Natural killer cell (primary cell): Measurements from ENCODE around the gene SERPINE2. TPM values are rescaled to one million over a fixed set of nuclear protein-coding genes. Genes with fewer than 3 reads are reported as not detected.

Experiments used
- ATAC-seq, 3 donors: fragments of 150-1000 bp in 2 of 3; fragments of 200-7000 bp in 1 of 3; cut with Tn5 transposase; 1 replicate in 1 of 3; 2 replicates in 2 of 3; pipeline ENCODE4 v1.10.0; 2021; ENCODE audit warnings: mild to moderate bottlenecking in 2 of 3, moderate library complexity in 2 of 3
- DNase-seq, 2 donors: peaks; one replicate each; pipeline versions ENCODE4 v3.0.0 to v3.0.0-alpha.2; 2013 to 2021; ENCODE audit warnings: mixed read lengths in 1 of 2
- H3K27ac ChIP-seq: one replicate; pipeline ENCODE4 v1.5.1; 2013; ENCODE audit warnings: mild to moderate bottlenecking, low read length
- H3K27me3 ChIP-seq: one replicate; pipeline ENCODE4 v1.6.1; 2013; ENCODE audit warnings: low read length; ENCODE audit not compliant: control insufficient read depth, insufficient read depth
- H3K36me3 ChIP-seq: one replicate; pipeline ENCODE4 v1.6.1; 2013; ENCODE audit warnings: low read length; ENCODE audit not compliant: control insufficient read depth, insufficient read depth
- H3K4me1 ChIP-seq: one replicate; pipeline ENCODE4 v1.6.1; 2013; ENCODE audit warnings: low read length; ENCODE audit not compliant: control insufficient read depth, insufficient read depth
- H3K4me3 ChIP-seq: one replicate; pipeline ENCODE4 v1.5.1; 2013; ENCODE audit warnings: low read length
- H3K9me3 ChIP-seq: one replicate; pipeline ENCODE4 v1.6.1; 2013; ENCODE audit warnings: low read length; ENCODE audit not compliant: control insufficient read depth, insufficient read depth
- H3K27ac Mint-ChIP-seq, 2 donors: one replicate each; pipeline ENCODE4 v1.8.0; 2022; ENCODE audit warnings: mild to moderate bottlenecking in 2 of 2, mixed read lengths in 2 of 2, moderate library complexity in 1 of 2
- H3K27me3 Mint-ChIP-seq, 2 donors: one replicate each; pipeline ENCODE4 v1.8.0; 2022; ENCODE audit warnings: low read depth in 2 of 2, mixed read lengths in 2 of 2
- H3K36me3 Mint-ChIP-seq: one replicate; pipeline ENCODE4 v1.8.0; 2022; ENCODE audit warnings: mixed read lengths
- H3K4me1 Mint-ChIP-seq, 2 donors: one replicate each; pipeline ENCODE4 v1.8.0; 2022; ENCODE audit warnings: mixed read lengths in 2 of 2
- H3K4me3 Mint-ChIP-seq: one replicate; pipeline ENCODE4 v1.8.0; 2022; ENCODE audit warnings: mild to moderate bottlenecking, moderate library complexity, mixed read lengths
- H3K9me3 Mint-ChIP-seq, 2 donors: one replicate each; pipeline ENCODE4 v1.8.0; 2022; ENCODE audit warnings: mixed read lengths in 2 of 2
- WGBS: methylation state at CpG from one replicate; pipeline ENCODE4 v1.1.7; 2013; ENCODE audit warnings: missing lambda C conversion rate; ENCODE audit not compliant: insufficient coverage; 5-methylcytosine and 5-hydroxymethylcytosine counted together
- intact Hi-C: fragments of 100-400 bp; cut with micrococcal nuclease; formaldehyde crosslinking; loops from one replicate; pipeline ENCODE4 v1.14.2; 2022
- total RNA-seq, 4 donors: library from RNA; stranded (reverse); fragments of 120-200 nt in 1 of 4; gene quantifications; one replicate each; pipeline versions ENCODE4 v1.2.3 to v1.2.4, GENCODE V29; 2013 to 2022
- TF ChIP-seq, protein P1 (sequence below): fragments of 200-600 bp; IDR thresholded peaks from one replicate; pipeline ENCODE4 v1.8.0; 2022; ENCODE audit warnings: antibody characterized with exemption

Gene SERPINE2
- total RNA-seq, 3 donors from 2014 or later (not counting 1 experiment from before 2014, with no cell fraction given), result 3.5 to 14.6 (median 8.4) TPM

DNA sequence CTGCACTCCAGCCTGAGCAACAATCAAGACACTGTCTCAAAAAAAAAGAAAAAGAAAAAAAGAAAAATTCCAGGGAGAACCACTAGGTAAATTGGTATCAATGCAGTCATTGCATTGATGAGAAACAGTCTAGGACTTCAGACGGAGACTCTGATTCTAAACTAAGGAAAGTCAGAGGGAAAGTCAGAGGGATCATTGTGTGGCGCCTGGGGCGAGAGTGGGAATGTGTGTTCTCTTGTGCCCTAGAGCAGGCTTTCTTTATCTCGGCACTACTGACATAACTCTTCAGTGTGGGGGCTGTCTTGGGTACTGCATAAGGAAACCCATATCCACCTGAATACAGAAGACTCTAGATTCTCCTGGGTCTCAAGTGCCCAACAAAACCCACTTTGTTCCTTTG is 24.8 kb downstream of the SERPINE2 start:
- no peaks in the 10 kb centered on the region for H3K27me3 Mint-ChIP-seq
- H3K9me3 Mint-ChIP-seq, result no peaks in the 10 kb centered on the region
- no peaks in the 10 kb centered on the region for H3K27me3 ChIP-seq
- intact Hi-C loops, result no loop called here
- H3K36me3 Mint-ChIP-seq, result no peaks in the 10 kb centered on the region
- H3K9me3 ChIP-seq, result no peaks in the 10 kb centered on the region
- H3K27ac ChIP-seq, result no peak overlapping the region
- TF ChIP-seq, protein P1, sequence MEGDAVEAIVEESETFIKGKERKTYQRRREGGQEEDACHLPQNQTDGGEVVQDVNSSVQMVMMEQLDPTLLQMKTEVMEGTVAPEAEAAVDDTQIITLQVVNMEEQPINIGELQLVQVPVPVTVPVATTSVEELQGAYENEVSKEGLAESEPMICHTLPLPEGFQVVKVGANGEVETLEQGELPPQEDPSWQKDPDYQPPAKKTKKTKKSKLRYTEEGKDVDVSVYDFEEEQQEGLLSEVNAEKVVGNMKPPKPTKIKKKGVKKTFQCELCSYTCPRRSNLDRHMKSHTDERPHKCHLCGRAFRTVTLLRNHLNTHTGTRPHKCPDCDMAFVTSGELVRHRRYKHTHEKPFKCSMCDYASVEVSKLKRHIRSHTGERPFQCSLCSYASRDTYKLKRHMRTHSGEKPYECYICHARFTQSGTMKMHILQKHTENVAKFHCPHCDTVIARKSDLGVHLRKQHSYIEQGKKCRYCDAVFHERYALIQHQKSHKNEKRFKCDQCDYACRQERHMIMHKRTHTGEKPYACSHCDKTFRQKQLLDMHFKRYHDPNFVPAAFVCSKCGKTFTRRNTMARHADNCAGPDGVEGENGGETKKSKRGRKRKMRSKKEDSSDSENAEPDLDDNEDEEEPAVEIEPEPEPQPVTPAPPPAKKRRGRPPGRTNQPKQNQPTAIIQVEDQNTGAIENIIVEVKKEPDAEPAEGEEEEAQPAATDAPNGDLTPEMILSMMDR, result no peak
- no peak overlapping the region for H3K27ac Mint-ChIP-seq
- H3K36me3 ChIP-seq, result no peaks in the 10 kb centered on the region
- no peak for DNase-seq
- H3K4me1 ChIP-seq, result no peaks in the 10 kb centered on the region
- 94% methylated on average over 4 of the region's 4 CpGs for WGBS
- H3K4me3 ChIP-seq, result no peak overlapping the region
- H3K4me1 Mint-ChIP-seq, result peaks cover 11% of the 10 kb centered on the region in 2 donors
- peak overlapping the region; percentile 9 for H3K4me3 Mint-ChIP-seq
- no peak for ATAC-seq

DNA sequence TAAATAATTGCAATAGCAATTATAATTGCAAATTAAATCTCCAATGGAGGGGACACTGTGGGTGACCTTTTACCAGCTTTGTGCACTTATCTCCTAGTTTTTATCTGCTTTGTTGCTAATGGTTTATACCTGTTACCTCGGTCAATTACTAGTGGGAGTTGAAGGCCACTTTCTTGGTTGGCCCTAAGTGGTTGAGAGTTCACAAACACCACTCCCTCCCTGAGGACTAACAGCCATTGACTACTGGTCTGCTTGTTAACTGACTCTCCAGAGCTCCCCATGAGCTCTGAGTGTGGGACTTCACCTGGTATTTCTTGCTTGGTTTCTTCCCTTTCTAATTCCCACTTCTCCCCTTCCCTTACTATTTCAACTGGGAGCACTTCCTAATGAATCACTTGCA is 27.2 kb downstream of the SERPINE2 start:
- Histone ChIP-seq H3K9me3 (no peaks in the 10 kb centered on the region), H3K4me3 (no peak overlapping the region), H3K27me3 (no peaks in the 10 kb centered on the region), H3K36me3 (no peaks in the 10 kb centered on the region), H3K27ac (no peak overlapping the region), H3K4me1 (no peaks in the 10 kb centered on the region)
- intact Hi-C loops, result no loop called here
- DNase-seq (no peak), ATAC-seq (no peak)
- WGBS, result no CpG with 5 or more reads among the region's 1 CpG
- Mint-ChIP-seq H3K27me3 (no peaks in the 10 kb centered on the region), H3K4me3 (no peak overlapping the region), H3K36me3 (no peaks in the 10 kb centered on the region), H3K9me3 (no peaks in the 10 kb centered on the region), H3K27ac (no peak overlapping the region), H3K4me1 (peaks cover 11% of the 10 kb centered on the region in 2 donors)
- TF ChIP-seq, protein P1, result no peak

- H3K4me3 Mint-ChIP-seq, result no peak overlapping the region
- 86% methylated on average over 4 of the region's 5 CpGs for WGBS
- no peaks in the 10 kb centered on the region for H3K27me3 Mint-ChIP-seq
- intact Hi-C loops, result no loop called here
- Histone ChIP-seq H3K27me3 (no peaks in the 10 kb centered on the region), H3K27ac (no peak overlapping the region), H3K4me1 (no peaks in the 10 kb centered on the region), H3K4me3 (no peak overlapping the region), H3K9me3 (no peaks in the 10 kb centered on the region), H3K36me3 (no peaks in the 10 kb centered on the region)
- DNase-seq (no peak), ATAC-seq (no peak)
- no peaks in the 10 kb centered on the region for H3K9me3 Mint-ChIP-seq
- H3K4me1 Mint-ChIP-seq, result peaks cover 4 to 11% of the 10 kb centered on the region in 2 donors
- TF ChIP-seq, protein P1, result no peak
- H3K27ac Mint-ChIP-seq, result no peak overlapping the region
- H3K36me3 Mint-ChIP-seq, result no peaks in the 10 kb centered on the region
Observed at GRCh38 chr2:224009605-224010315, 29.3 kb downstream of the SERPINE2 start.
